K562 (cell line): ENCODE results near the gene GPX2. TPM values are rescaled to one million over a fixed set of nuclear protein-coding genes. Genes with fewer than 3 reads are reported as not detected.

Experiments
- ATAC-seq: fragments of 200-7000 bp; cut with Tn5 transposase; 3 replicates; pipeline ENCODE4 v1.9.1; 2020; ENCODE audit warnings: moderate library complexity
- BruUV-seq: library from RNA; stranded (reverse); fragments of 400-500 nt; replicated peaks from 2 replicates; lab custom pipeline; 2021; lab: Mats Ljungman, UMichigan
- CTCF ChIA-PET: fragments of 300-600 bp; formaldehyde crosslinking; extraction: SDS; loops from one replicate; lab custom pipeline; 2021; ENCODE audit warnings: low intra/inter-chr PET ratio; lab: Yijun Ruan, JAX
- POLR2A ChIA-PET: fragments of 300-600, 350-650 bp; sonication (Branson Sonifier 250); formaldehyde crosslinking; extraction: SDS; loops from one replicate; lab custom pipeline; 2021; ENCODE audit warnings: antibody characterized with exemption, inconsistent platforms; lab: Yijun Ruan, JAX
- DNase-seq, 4 experiments: peaks; one replicate each; pipeline versions ENCODE4 v3.0.0 to v3.0.0-alpha.2; 2011 to 2018; ENCODE audit warnings: low spot score in 3 of 4, mixed read lengths in 3 of 4; ENCODE audit errors: extremely low read depth in 1 of 4
- FAIRE-seq: peaks from 2 replicates; lab custom pipeline; 2011; peaks lifted over from hg19 to GRCh38; lab: Jason Lieb, UNC
- H2AFZ ChIP-seq: 2 replicates; pipeline ENCODE4 v1.6.0; 2011; ENCODE audit warnings: low read depth, low read length, control low read depth, inconsistent platforms
- H3K27ac ChIP-seq: fragments of 200-600 bp; 3 replicates; pipeline ENCODE4 v1.8.0; 2011; ENCODE audit warnings: low read depth, mild to moderate bottlenecking, control low read depth, inconsistent platforms, low read length, moderate library complexity, mixed read lengths; ENCODE audit errors: extremely low read depth
- H3K27me3 ChIP-seq, 2 experiments: fragments of 300-600 bp in 1 of 2; 2 replicates in 1 of 2; 3 replicates in 1 of 2; pipeline versions ENCODE4 v1.6.0 to v1.8.0; 2011; ENCODE audit warnings: inconsistent platforms in 2 of 2, low read length in 2 of 2, mild to moderate bottlenecking in 1 of 2, mixed read lengths in 1 of 2, moderate library complexity in 1 of 2; ENCODE audit not compliant: control insufficient read depth in 2 of 2, insufficient read depth in 2 of 2
- H3K36me3 ChIP-seq: fragments of 300-600 bp; 3 replicates; pipeline ENCODE4 v1.8.0; 2011; ENCODE audit warnings: mild to moderate bottlenecking, low read length, inconsistent platforms; ENCODE audit not compliant: control insufficient read depth, insufficient read depth
- H3K4me1 ChIP-seq, 2 experiments: fragments of 200-600 bp in 1 of 2; replicated peaks in 1 of 2; 2 replicates in 1 of 2; 3 replicates in 1 of 2; pipeline versions ENCODE4 v1.5.1 to v1.8.0; 2011; ENCODE audit warnings: inconsistent platforms in 2 of 2, low read length in 2 of 2, mild to moderate bottlenecking in 1 of 2, mixed read lengths in 1 of 2, moderate library complexity in 1 of 2; ENCODE audit not compliant: control insufficient read depth in 2 of 2, insufficient read depth in 2 of 2
- H3K4me2 ChIP-seq: 2 replicates; pipeline ENCODE4 v1.6.1; 2011; ENCODE audit warnings: low read length, control low read depth, inconsistent platforms, mixed read lengths; ENCODE audit not compliant: insufficient read depth
- H3K4me3 ChIP-seq: fragments of 200-600 bp; sonication (generic), shearing (Covaris generic); 2 replicates; pipeline ENCODE4 v1.5.1; 2016; ENCODE audit warnings: control low read depth, inconsistent platforms
- H3K79me2 ChIP-seq: fragments of 200-600 bp; 3 replicates; pipeline ENCODE4 v1.8.0; 2011; ENCODE audit warnings: low read length, inconsistent platforms; ENCODE audit not compliant: control insufficient read depth, insufficient read depth
- H3K9ac ChIP-seq, 2 experiments: 2 replicates each; pipeline versions ENCODE4 v1.6.0 to v1.6.1; 2011; ENCODE audit warnings: low read depth in 2 of 2, low read length in 2 of 2, control low read depth in 1 of 2, inconsistent platforms in 1 of 2, mild to moderate bottlenecking in 1 of 2, mixed read lengths in 1 of 2; ENCODE audit not compliant: insufficient read depth in 1 of 2
- H3K9me1 ChIP-seq: one replicate; pipeline ENCODE4 v1.6.0; 2011; ENCODE audit warnings: inconsistent platforms, mild to moderate bottlenecking, low read length, moderate library complexity; ENCODE audit not compliant: control insufficient read depth, insufficient read depth
- H3K9me3 ChIP-seq: replicated peaks from 2 replicates; pipeline ENCODE4 v1.5.1; 2011; ENCODE audit warnings: low read depth, low read length, inconsistent platforms; ENCODE audit not compliant: control insufficient read depth, insufficient read depth
- H4K20me1 ChIP-seq: replicated peaks from 2 replicates; pipeline ENCODE4 v1.6.1; 2011; ENCODE audit warnings: low read length, inconsistent platforms, mixed read lengths; ENCODE audit not compliant: control insufficient read depth, insufficient read depth
- SMC3 ChIP-seq: conservative IDR thresholded peaks from 2 replicates; pipeline ENCODE4 v1.6.1; 2011; ENCODE audit warnings: low read depth, low read length, improper control_type of control experiment; ENCODE audit not compliant: insufficient read depth
- YY1 ChIP-seq, 3 experiments: IDR thresholded peaks; 2 replicates each; pipeline ENCODE4 v1.6.1; 2011; ENCODE audit warnings: low read length in 2 of 3, mild to moderate bottlenecking in 2 of 3, moderate library complexity in 2 of 3, borderline replicate concordance in 1 of 3, control low read depth in 1 of 3, low read depth in 1 of 3; ENCODE audit not compliant: insufficient read depth in 3 of 3, insufficient replicate concordance in 2 of 3, control insufficient read depth in 1 of 3, insufficient read length in 1 of 3; ENCODE audit errors: extremely low read depth in 1 of 3
- WGBS: fragments of 100-300 bp; shearing (Covaris generic); methylation state at CpG from one replicate; pipeline ENCODE4 v1.1.6; 2016; ENCODE audit warnings: low coverage, mixed read lengths; ENCODE audit not compliant: insufficient coverage; ENCODE audit errors: missing lambda C conversion rate; 5-methylcytosine and 5-hydroxymethylcytosine counted together
- in situ Hi-C: fragments of 300-500 bp; cut with MboI; formaldehyde crosslinking; loops from 4 replicates; pipeline ENCODE4 v1.15.0; 2018; ENCODE audit warnings: inconsistent platforms, mixed read lengths
- intact Hi-C: fragments of 100-400 bp; cut with micrococcal nuclease; formaldehyde crosslinking; loops from 2 replicates; pipeline ENCODE4 v1.14.2; 2022
- polyA plus RNA-seq, 8 experiments: library from polyadenylated mRNA; depleted of rRNA in 4 of 8; stranded (reverse) in 5 of 8; unstranded in 3 of 8; fragments of >200 nt; fragmentation: Nextera tagmentation in 2 of 8; fragmentation: Illumina TruSeq in 1 of 8; extraction: Ambion mirVana in 2 of 8; extraction: Trizol in 1 of 8; gene quantifications; 2 replicates each; pipeline versions ENCODE4 v1.2.1 to v1.2.3, GENCODE V29; 2011 to 2014; ENCODE audit warnings: inconsistent platforms in 1 of 8, missing spikeins in 1 of 8
- total RNA-seq, 7 experiments: library from RNA; depleted of rRNA in 6 of 7; stranded (reverse); fragments of >200 nt in 6 of 7; fragmentation: Illumina TruSeq in 2 of 7; extraction: Trizol in 2 of 7; gene quantifications; 2 replicates each; pipeline versions ENCODE4 v1.2.1 to v1.2.3, GENCODE V29; 2011 to 2021; ENCODE audit warnings: low replicate concordance in 1 of 7
- TF ChIP-seq, protein P1 (sequence below): fragments of 200-400 bp; formaldehyde crosslinking; IDR thresholded peaks from 2 replicates; pipeline ENCODE4 v1.6.1; 2017; ENCODE audit warnings: mild to moderate bottlenecking, low read depth, low read length, moderate library complexity

Gene GPX2
- total and polyA plus RNA-seq, 9 of the 15 experiments (the other 6 are each of a cell fraction or from before 2014, with no cell fraction given): 0.24 TPM; not detected in 8

- 70% methylated on average over 2 of the region's 3 CpGs for WGBS
- no peak for DNase-seq
- in situ Hi-C loops: no loop called here
- Histone ChIP-seq H3K4me2 (no peak overlapping the region), H3K36me3 (no peaks in the 10 kb centered on the region), H3K4me1 (peaks cover 0 to 4% of the 10 kb centered on the region in 2 experiments; a peak in 3 of 5 replicates), H3K27ac (no peak overlapping the region), H2AFZ (no peak overlapping the region), H4K20me1 (no peaks in the 10 kb centered on the region), H3K79me2 (peaks cover 34% of the 10 kb centered on the region), H3K4me3 (no peak overlapping the region), H3K9me1 (no peaks in the 10 kb centered on the region), H3K27me3 (no peaks in the 10 kb centered on the region; a peak in 1 of 5 replicates), H3K9me3 (no peaks in the 10 kb centered on the region), H3K9ac (no peak overlapping the region)
- POLR2A ChIA-PET: interaction anchor here (1.0 to 1.1 kb wide), 2 partner anchors 14 to 26 kb away, joined by 3 to 4 read pairs; no protein-coding TSS in a partner anchor
- no peak for ATAC-seq
- no peak for FAIRE-seq
- no peak for TF ChIP-seq SMC3
- CTCF ChIA-PET: no interaction called here
- BruUV-seq: no TSS peak
- intact Hi-C loops: no loop called here
These were observed 47.8 kb upstream of the GPX2 start for GRCh38 chr14:64990296-64990695.

DNA sequence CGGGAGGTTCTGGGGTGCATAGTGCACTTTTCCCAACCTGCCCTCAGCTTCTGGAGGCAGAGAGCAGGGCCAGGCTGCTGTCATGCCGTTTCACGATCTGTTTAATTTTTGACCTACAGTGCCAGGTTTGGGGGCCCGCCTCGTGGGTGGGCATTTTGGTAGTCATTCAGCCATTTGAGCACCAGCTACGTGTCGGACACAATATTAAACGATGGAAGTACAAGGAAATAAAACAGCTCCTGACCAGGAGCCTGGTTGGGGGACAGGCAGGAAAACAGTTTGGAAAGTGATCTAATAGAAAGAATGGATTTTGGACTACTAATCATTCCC is 44.9 kb upstream of the GPX2 start:
- H2AFZ ChIP-seq: peak overlapping the region; percentile 97
- H3K79me2 ChIP-seq: peaks cover 30% of the 10 kb centered on the region
- H3K4me1 ChIP-seq: peaks cover 0 to 4% of the 10 kb centered on the region in 2 experiments; a peak in 3 of 5 replicates
- ATAC-seq (no peak), FAIRE-seq (no peak), DNase-seq (no peak)
- H3K4me2 ChIP-seq: peak overlapping the region; percentile 92
- 0% methylated on average over 8 of the region's 8 CpGs for WGBS
- peak in 1 of 3 experiments; percentile 24 for TF ChIP-seq YY1 (IDR thresholded peaks at IDR 0.05; ENCODE audit: borderline replicate concordance in 1 of 3, control insufficient read depth in 1 of 3, extremely low read depth in 1 of 3, insufficient read depth in 3 of 3, insufficient read length in 1 of 3, insufficient replicate concordance in 2 of 3, low read depth in 1 of 3, low read length in 2 of 3)
- TF ChIP-seq, protein P1, sequence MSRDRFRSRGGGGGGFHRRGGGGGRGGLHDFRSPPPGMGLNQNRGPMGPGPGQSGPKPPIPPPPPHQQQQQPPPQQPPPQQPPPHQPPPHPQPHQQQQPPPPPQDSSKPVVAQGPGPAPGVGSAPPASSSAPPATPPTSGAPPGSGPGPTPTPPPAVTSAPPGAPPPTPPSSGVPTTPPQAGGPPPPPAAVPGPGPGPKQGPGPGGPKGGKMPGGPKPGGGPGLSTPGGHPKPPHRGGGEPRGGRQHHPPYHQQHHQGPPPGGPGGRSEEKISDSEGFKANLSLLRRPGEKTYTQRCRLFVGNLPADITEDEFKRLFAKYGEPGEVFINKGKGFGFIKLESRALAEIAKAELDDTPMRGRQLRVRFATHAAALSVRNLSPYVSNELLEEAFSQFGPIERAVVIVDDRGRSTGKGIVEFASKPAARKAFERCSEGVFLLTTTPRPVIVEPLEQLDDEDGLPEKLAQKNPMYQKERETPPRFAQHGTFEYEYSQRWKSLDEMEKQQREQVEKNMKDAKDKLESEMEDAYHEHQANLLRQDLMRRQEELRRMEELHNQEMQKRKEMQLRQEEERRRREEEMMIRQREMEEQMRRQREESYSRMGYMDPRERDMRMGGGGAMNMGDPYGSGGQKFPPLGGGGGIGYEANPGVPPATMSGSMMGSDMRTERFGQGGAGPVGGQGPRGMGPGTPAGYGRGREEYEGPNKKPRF: no peak
- ChIA-PET CTCF (interaction anchor here (2.0 kb wide), 1 partner anchor 33 kb away, joined by 5 read pairs; no protein-coding TSS in a partner anchor), POLR2A (interaction anchor here (0.6 to 1.4 kb wide), 6 partner anchors 10 to 232 kb away, joined by 3 to 7 read pairs (median 5); no protein-coding TSS in a partner anchor)
- in situ Hi-C loops (no loop called here), intact Hi-C loops (loop anchor here (2.0 to 10.0 kb wide), 4 partner anchors 115 to 427 kb away; partner anchors contain the start of gene MAX)
- H3K27ac ChIP-seq: peak overlapping the region; percentile 83
- H3K36me3 ChIP-seq: no peaks in the 10 kb centered on the region
- H3K9me3 ChIP-seq: no peaks in the 10 kb centered on the region
- H3K9me1 ChIP-seq: no peaks in the 10 kb centered on the region
- H3K4me3 ChIP-seq: peak overlapping the region; percentile 67
- peak overlapping the region; percentile 82 to 94 for H3K9ac ChIP-seq
- no peaks in the 10 kb centered on the region; a peak in 1 of 5 replicates for H3K27me3 ChIP-seq
- no peaks in the 10 kb centered on the region for H4K20me1 ChIP-seq
- BruUV-seq: no TSS peak
